ENCODE data around the gene RAB37. TPM values are rescaled to one million over a fixed set of nuclear protein-coding genes. Genes with fewer than 3 reads are reported as not detected.

The RAB37 gene
- total and polyA plus RNA-seq, 3 donors from 2014 or later, result 0.81 to 1.9 (median 0.94) TPM

GRCh38 chr17:74770498-74771318 lies 33.7 kb downstream of the RAB37 start:
- Histone ChIP-seq H3K27ac (no peak overlapping the region), H3K4me1 (peaks cover 19% of the 10 kb centered on the region), H3K36me3 (ENCODE audit: low read depth, missing control alignments) (no peaks in the 10 kb centered on the region), H3K9me3 (no peaks in the 10 kb centered on the region), H3K27me3 (no peaks in the 10 kb centered on the region), H3K4me3 (no peak overlapping the region)
- peak; percentile 67 for DNase-seq
- intact Hi-C loops (cut with DNase I; ENCODE audit: low total_unique reads), result no loop called here
- TF ChIP-seq CTCF (IDR thresholded peaks at IDR 0.05) (peak; percentile 40 to 57 (median 56)), POLR2A (IDR thresholded peaks at IDR 0.05) (no peak)
- 51 to 81% methylated on average over 10 to 16 of the region's 16 CpGs for WGBS, 2 donors

DNA sequence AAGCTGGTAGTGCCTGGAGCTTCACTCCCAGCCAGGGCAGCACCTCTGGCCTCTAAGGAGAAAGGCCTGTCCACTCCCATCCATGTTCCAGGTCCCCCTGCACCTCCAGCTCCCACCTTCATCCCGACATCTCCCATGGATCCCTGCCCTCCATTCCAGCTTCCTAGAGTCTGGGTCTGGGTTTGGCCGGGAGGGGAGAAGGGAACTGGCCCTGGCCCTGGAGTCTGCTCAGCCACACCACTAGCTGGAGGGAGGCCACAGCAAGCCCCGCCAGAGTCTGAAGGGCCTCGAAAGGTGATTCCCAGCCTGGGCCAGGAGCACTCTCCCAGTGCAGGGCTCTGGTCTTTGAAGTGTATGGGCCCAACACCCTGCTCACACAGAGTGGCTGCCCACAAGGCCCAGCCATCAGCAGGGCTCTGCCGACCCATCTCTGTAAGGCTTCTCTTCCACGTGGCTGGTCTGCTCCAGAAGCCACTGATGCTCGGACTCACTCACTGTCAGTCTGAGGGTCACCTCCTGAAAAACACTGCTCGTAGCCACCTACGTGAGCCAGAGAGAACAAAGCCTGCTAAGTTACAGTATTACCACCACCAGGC lies 34.4 kb downstream of the RAB37 start:
- DNase-seq, result no peak
- no peak overlapping the region for H3K27ac ChIP-seq
- peaks cover 19% of the 10 kb centered on the region for H3K4me1 ChIP-seq
- no peaks in the 10 kb centered on the region for H3K9me3 ChIP-seq
- TF ChIP-seq CTCF (IDR thresholded peaks at IDR 0.05) (no peak), POLR2A (IDR thresholded peaks at IDR 0.05) (no peak)
- WGBS, 2 donors, result 69 to 84% methylated on average over 5 to 9 of the region's 9 CpGs
- no peak overlapping the region for H3K4me3 ChIP-seq
- intact Hi-C loops (cut with DNase I; ENCODE audit: low total_unique reads), result no loop called here
- no peaks in the 10 kb centered on the region for H3K27me3 ChIP-seq
- H3K36me3 ChIP-seq (ENCODE audit: low read depth, missing control alignments), result no peaks in the 10 kb centered on the region

DNA sequence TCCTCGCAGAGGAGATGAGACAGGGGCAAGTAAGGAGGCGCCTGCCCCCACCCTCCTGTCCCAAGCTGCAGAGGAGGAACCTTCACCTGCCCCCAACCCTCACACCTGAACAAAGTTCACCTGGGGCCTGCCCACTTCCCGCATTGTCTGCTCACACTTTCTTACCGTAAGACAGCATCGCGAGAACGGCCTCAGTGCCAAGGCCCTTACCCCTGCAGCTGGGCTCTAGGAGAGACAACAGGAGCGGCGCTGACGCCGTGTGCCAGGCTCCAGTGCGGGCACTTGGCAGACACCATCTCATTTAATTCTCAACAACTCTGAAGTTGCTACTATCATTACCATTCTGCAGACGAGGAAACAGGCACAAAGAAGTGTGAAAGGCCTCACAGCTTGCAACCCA lies 35.0 kb downstream of the RAB37 start:
- H3K9me3 ChIP-seq, result no peaks in the 10 kb centered on the region
- peaks cover 23% of the 10 kb centered on the region for H3K4me1 ChIP-seq
- no peak for DNase-seq
- no peak overlapping the region for H3K27ac ChIP-seq
- TF ChIP-seq CTCF (IDR thresholded peaks at IDR 0.05), result no peak
- no peak for TF ChIP-seq POLR2A (IDR thresholded peaks at IDR 0.05)
- intact Hi-C loops (cut with DNase I; ENCODE audit: low total_unique reads), result no loop called here
- WGBS, 2 donors, result 91 to 93% methylated on average over 11 to 13 of the region's 13 CpGs
- H3K27me3 ChIP-seq, result no peaks in the 10 kb centered on the region
- no peaks in the 10 kb centered on the region for H3K36me3 ChIP-seq (ENCODE audit: low read depth, missing control alignments)
- no peak overlapping the region for H3K4me3 ChIP-seq

GRCh38 chr17:74773414-74773813 lies 36.4 kb downstream of the RAB37 start:
- 57 to 61% methylated on average over 4 to 6 of the region's 6 CpGs for WGBS, 2 donors
- Histone ChIP-seq H3K36me3 (ENCODE audit: low read depth, missing control alignments) (no peaks in the 10 kb centered on the region), H3K4me1 (peaks cover 20% of the 10 kb centered on the region), H3K27ac (no peak overlapping the region), H3K27me3 (no peaks in the 10 kb centered on the region), H3K4me3 (no peak overlapping the region), H3K9me3 (no peaks in the 10 kb centered on the region)
- TF ChIP-seq POLR2A (IDR thresholded peaks at IDR 0.05), result no peak
- no peak for TF ChIP-seq CTCF (IDR thresholded peaks at IDR 0.05)
- DNase-seq, result no peak
- intact Hi-C loops (cut with DNase I; ENCODE audit: low total_unique reads), result no loop called here

Measured in testis (tissue), 3 donors.